Tibial nerve (tissue), 4 donors: ENCODE measurements around the gene EZH2.

ENCODE experiments used
- CTCF ChIP-seq, 5 experiments: fragments of 200-600 bp in 3 of 5; fragments of 450-650 bp in 2 of 5; sonication (generic) in 3 of 5; IDR thresholded peaks; one replicate each; pipeline ENCODE4 v1.5.1; 2016 to 2019; ENCODE audit warnings: antibody characterized with exemption in 5 of 5, mild to moderate bottlenecking in 3 of 5, moderate library complexity in 2 of 5
- EP300 ChIP-seq, 2 donors: sonication (generic); formaldehyde crosslinking; IDR thresholded peaks; one replicate each; pipeline ENCODE4 v1.6.1; 2017; ENCODE audit warnings: antibody characterized with exemption in 2 of 2, mild to moderate bottlenecking in 1 of 2
- POLR2A ChIP-seq, 2 donors: fragments of 450-650 bp; IDR thresholded peaks; one replicate each; pipeline ENCODE4 v1.6.1; 2017; ENCODE audit warnings: antibody characterized with exemption in 2 of 2, mild to moderate bottlenecking in 2 of 2, moderate library complexity in 2 of 2

- TF ChIP-seq CTCF (IDR thresholded peaks at IDR 0.05) (no peak), EP300 (IDR thresholded peaks at IDR 0.05) (no peak), POLR2A (IDR thresholded peaks at IDR 0.05) (no peak)
These were observed 58.8 kb downstream of the EZH2 start for GRCh38 chr7:148825338-148825737.
